GM06990 (cell line): ENCODE results near the gene NT5DC1.

Experiments
- DNase-seq: peaks from one replicate; pipeline ENCODE4 v3.0.0-alpha.2; 2011; ENCODE audit not compliant: insufficient read length; ENCODE audit errors: extremely low read depth
- H3K27me3 ChIP-seq: replicated peaks from 2 replicates; pipeline ENCODE4 v1.6.0; 2011; ENCODE audit warnings: low read length; ENCODE audit not compliant: control insufficient read depth, insufficient read depth
- H3K36me3 ChIP-seq: 2 replicates; pipeline ENCODE4 v1.5.1; 2011; ENCODE audit warnings: low read length; ENCODE audit not compliant: control insufficient read depth, insufficient read depth
- H3K4me3 ChIP-seq: replicated peaks from 2 replicates; pipeline ENCODE4 v1.5.1; 2011; ENCODE audit warnings: low read depth, mild to moderate bottlenecking, control low read depth, low read length
- CTCF ChIP-seq: IDR thresholded peaks from 2 replicates; pipeline ENCODE4 v1.5.1; 2011; ENCODE audit warnings: low read length, control low read depth, mild to moderate bottlenecking, inconsistent platforms; ENCODE audit not compliant: insufficient read depth, poor library complexity, severe bottlenecking

Gene NT5DC1

GRCh38 chr6:116267836-116268588 lies 167.4 kb downstream of the NT5DC1 start:
- DNase-seq = no peak
- Histone ChIP-seq H3K4me3 (no peak overlapping the region), H3K27me3 (no peaks in the 10 kb centered on the region), H3K36me3 (peaks cover 9% of the 10 kb centered on the region)
- no peak for TF ChIP-seq CTCF

- no peaks in the 10 kb centered on the region for H3K27me3 ChIP-seq
- H3K36me3 ChIP-seq = peaks cover 10% of the 10 kb centered on the region
- no peak overlapping the region for H3K4me3 ChIP-seq
- no peak for DNase-seq
- TF ChIP-seq CTCF = peak; percentile 67
Measured at GRCh38 chr6:116268589-116269293, 168.1 kb downstream of the NT5DC1 start.

- Histone ChIP-seq H3K36me3 (peaks cover 2% of the 10 kb centered on the region; the same call in 1 of the 2 replicates), H3K4me3 (no peak overlapping the region), H3K27me3 (no peaks in the 10 kb centered on the region)
- no peak for DNase-seq
- TF ChIP-seq CTCF = no peak
Measured at GRCh38 chr6:116271149-116271708, 170.6 kb downstream of the NT5DC1 start.

- H3K36me3 ChIP-seq = peaks cover 7% of the 10 kb centered on the region
- H3K27me3 ChIP-seq = no peaks in the 10 kb centered on the region
- DNase-seq = no peak
- peak overlapping the region; percentile 80 for H3K4me3 ChIP-seq
- TF ChIP-seq CTCF = no peak
Measured at GRCh38 chr6:116277124-116277523, 176.5 kb downstream of the NT5DC1 start.

GRCh38 chr6:116278481-116278829 lies 177.8 kb downstream of the NT5DC1 start:
- H3K27me3 ChIP-seq = no peaks in the 10 kb centered on the region
- DNase-seq = no peak
- H3K4me3 ChIP-seq = peak overlapping the region; percentile 80
- TF ChIP-seq CTCF = no peak
- H3K36me3 ChIP-seq = peaks cover 6% of the 10 kb centered on the region
